T-helper 1 cell treated with Interleukin-12 subunit alpha and Interleukin-12 subunit beta and Interleukin-4 antibody, amounts not matched to agents 30 μg/mL and 1 μg/mL, for 36 hours (primary cell): ENCODE data around the gene GSG1.
"Not testable (repeated sequence)": the region's sequence is repeated elsewhere in the genome, so short reads cannot be mapped to it uniquely, and the experiment has no call there.

ENCODE experiments used
- H3K27ac Mint-ChIP-seq: one replicate; pipeline ENCODE4 v1.8.0; 2021; ENCODE audit warnings: mild to moderate bottlenecking, mixed read lengths
- H3K27me3 Mint-ChIP-seq: one replicate; pipeline ENCODE4 v1.8.0; 2021; ENCODE audit warnings: low read depth, mixed read lengths
- H3K36me3 Mint-ChIP-seq: one replicate; pipeline ENCODE4 v1.8.0; 2021; ENCODE audit warnings: low read depth, mixed read lengths
- H3K4me1 Mint-ChIP-seq: one replicate; pipeline ENCODE4 v1.8.0; 2021; ENCODE audit warnings: low read depth, mixed read lengths
- H3K4me3 Mint-ChIP-seq: one replicate; pipeline ENCODE4 v1.8.0; 2021; ENCODE audit warnings: mild to moderate bottlenecking, moderate library complexity, mixed read lengths
- H3K9me3 Mint-ChIP-seq: one replicate; pipeline ENCODE4 v1.8.0; 2021; ENCODE audit warnings: mixed read lengths

The GSG1 gene

GRCh38 chr12:13044002-13044905 is 59.2 kb downstream of the GSG1 start, which contains the start of gene FAM234B:
FAM234B (plus strand) TSS chr12:13044381; CDS start chr12:13044404, 23 bp downstream.
- H3K9me3 Mint-ChIP-seq: no peaks in the 10 kb centered on the region
- no peak within 1 kb of the TSS for H3K27ac Mint-ChIP-seq
- peaks cover 8% of the 10 kb centered on the region for H3K4me1 Mint-ChIP-seq
- H3K36me3 Mint-ChIP-seq: no peaks in the 10 kb centered on the region
- peaks cover 23% of the 10 kb centered on the region for H3K27me3 Mint-ChIP-seq
- peak within 1 kb of the TSS; percentile 81 for H3K4me3 Mint-ChIP-seq

DNA sequence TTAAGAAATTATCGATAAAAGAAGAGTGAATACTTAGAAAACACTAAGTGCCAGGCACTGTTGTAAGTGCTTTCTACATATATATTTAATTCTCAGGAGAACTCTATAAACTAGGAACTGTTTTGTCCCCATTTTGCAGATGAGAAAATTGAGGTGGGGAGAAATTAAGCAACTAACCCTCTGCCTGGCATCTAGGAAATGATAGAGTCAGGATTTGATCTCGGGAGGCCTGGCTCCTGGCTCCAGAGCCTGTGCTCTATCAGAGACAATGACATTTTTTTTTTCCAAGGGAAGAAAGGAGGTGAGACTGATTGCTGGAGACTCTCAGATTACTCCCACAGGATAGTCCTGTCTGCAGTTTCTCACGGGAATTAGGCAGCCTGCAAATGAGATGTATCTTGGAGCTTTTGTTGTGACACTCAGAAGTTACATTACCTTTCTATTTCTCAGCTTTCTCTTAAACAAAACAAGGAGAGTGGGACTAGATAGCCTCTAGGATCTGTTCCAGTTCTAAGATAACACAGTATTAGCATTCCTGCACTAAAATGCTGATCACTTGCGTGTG is 60.7 kb downstream of the GSG1 start:
- Mint-ChIP-seq H3K36me3 (no peaks in the 10 kb centered on the region), H3K27me3 (peaks cover 23% of the 10 kb centered on the region), H3K4me3 (no peak overlapping the region), H3K9me3 (no peaks in the 10 kb centered on the region), H3K27ac (no peak overlapping the region), H3K4me1 (peaks cover 8% of the 10 kb centered on the region)

GRCh38 chr12:13041224-13041623 is 62.2 kb downstream of the GSG1 start:
- Mint-ChIP-seq H3K36me3 (no peaks in the 10 kb centered on the region), H3K4me3 (no peak overlapping the region), H3K27ac (no peak overlapping the region), H3K4me1 (peaks cover 8% of the 10 kb centered on the region), H3K9me3 (no peaks in the 10 kb centered on the region), H3K27me3 (peaks cover 23% of the 10 kb centered on the region)

DNA sequence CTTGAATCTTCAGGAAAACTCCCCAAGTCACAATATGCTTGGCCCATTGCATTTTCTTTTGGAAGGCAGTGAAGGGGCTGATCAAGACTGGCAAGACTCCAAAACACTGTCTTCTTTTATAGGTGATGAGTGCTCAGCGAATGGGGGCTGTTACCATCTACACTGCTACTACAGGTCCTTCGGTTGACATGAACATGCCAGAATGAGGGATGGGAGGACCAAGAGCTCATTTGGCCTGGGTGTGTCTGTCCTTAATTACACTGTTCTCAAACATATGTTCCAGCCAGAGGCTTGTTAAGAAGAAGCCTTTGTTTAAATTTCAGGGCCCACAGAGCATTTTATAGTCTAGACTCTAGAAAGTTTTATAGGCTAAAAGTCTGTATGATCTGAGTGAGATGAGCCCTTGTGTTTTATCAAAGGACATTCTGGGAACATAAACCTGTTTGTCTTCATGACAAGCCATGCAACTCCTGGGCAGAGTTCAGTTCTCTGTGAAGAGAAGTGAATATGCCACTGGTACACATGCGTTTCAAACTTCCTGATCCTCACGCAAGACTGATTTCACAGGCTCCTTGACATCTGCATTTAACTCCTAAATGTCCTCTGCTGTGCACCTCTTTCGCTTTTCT is 64.0 kb downstream of the GSG1 start:
- H3K27me3 Mint-ChIP-seq: peaks cover 23% of the 10 kb centered on the region
- no peaks in the 10 kb centered on the region for H3K9me3 Mint-ChIP-seq
- H3K4me3 Mint-ChIP-seq: no peak overlapping the region
- no peaks in the 10 kb centered on the region for H3K36me3 Mint-ChIP-seq
- no peak overlapping the region for H3K27ac Mint-ChIP-seq
- peaks cover 8% of the 10 kb centered on the region for H3K4me1 Mint-ChIP-seq

DNA sequence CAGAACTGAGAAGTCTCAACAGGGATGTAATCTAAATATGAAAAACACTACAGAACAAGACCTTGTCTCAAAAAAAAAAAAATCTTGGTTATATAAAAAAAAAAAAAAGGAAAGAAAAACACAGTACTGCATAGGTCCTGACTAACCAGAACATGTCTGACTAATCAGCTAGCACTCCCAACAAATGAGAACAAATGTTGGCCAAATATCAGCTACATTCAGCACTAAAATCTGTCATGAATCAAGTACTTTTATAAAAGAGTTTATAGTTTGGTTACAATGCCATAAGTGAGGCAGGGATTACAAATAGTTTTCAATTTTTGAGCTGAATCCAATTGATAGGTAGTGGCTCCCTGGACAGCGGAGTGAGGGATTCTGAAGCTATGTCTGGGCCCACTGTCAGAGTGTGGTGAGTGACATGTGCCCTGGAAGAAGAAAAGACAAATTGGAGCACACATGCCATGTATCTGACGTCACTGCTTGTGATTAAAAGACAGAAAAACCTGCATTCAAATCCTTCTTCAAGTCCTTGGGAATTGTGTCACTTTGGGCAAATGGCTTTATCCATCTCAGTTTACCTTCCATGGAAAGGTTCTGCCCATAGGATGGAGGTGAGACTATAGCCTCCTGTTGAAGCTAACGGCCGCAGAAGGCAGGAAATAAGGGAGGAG is 64.8 kb downstream of the GSG1 start:
- no peak overlapping the region for H3K4me3 Mint-ChIP-seq
- H3K4me1 Mint-ChIP-seq: peaks cover 4% of the 10 kb centered on the region
- no peaks in the 10 kb centered on the region for H3K36me3 Mint-ChIP-seq
- no peaks in the 10 kb centered on the region for H3K9me3 Mint-ChIP-seq
- peaks cover 23% of the 10 kb centered on the region for H3K27me3 Mint-ChIP-seq
- H3K27ac Mint-ChIP-seq: no peak overlapping the region

DNA sequence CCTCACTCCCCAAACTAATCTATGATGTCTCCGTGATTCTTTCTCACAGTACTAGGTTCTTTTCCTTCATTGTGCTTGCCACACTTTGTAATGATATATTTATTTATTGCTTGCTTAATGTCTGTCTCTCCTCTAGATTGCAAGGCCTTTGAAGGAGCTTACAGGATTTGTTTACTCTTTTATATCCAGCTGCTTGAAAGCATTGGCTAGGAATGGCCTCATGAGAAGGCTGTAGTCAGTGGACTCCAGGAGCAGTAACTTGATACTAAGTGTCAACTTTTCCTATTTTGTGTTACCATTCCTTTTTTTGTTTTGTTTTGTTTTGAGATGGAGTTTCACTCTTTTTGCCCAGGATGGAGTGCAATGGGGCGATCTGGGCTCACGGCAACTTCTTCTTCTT is 66.6 kb downstream of the GSG1 start:
- Mint-ChIP-seq H3K9me3 (no peaks in the 10 kb centered on the region), H3K4me1 (no peaks in the 10 kb centered on the region), H3K4me3 (no peak overlapping the region), H3K27ac (no peak overlapping the region), H3K27me3 (peaks cover 11% of the 10 kb centered on the region), H3K36me3 (no peaks in the 10 kb centered on the region)

DNA sequence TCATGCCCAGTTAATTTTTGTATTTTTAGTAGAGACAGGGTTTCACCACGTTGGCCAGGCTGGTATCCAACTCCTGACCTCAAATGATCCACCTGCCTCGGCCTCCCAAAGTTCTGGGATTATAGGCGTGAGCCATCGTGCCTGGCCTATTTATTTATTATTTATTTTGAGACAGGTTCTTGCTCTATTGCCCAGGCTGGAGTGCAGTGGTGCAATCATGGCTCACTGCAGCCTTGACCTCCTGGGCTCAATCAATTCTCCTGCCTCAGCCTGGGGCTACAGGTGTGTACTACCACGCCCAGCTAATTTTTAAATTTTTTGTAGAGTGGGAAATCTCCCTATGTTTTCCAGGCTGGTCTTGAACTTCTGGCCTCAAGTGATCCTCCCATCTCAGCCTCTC is 68.1 kb downstream of the GSG1 start:
- not testable (repeated sequence) for H3K9me3 Mint-ChIP-seq, H3K4me3 Mint-ChIP-seq, H3K27me3 Mint-ChIP-seq, H3K36me3 Mint-ChIP-seq, H3K27ac Mint-ChIP-seq, H3K4me1 Mint-ChIP-seq
